T-helper 9 cell (primary cell): ENCODE measurements around the gene MCRS1.

ENCODE experiments used
- DNase-seq: peaks from one replicate; pipeline ENCODE4 v3.0.0-alpha.2; 2020

The MCRS1 gene

DNA sequence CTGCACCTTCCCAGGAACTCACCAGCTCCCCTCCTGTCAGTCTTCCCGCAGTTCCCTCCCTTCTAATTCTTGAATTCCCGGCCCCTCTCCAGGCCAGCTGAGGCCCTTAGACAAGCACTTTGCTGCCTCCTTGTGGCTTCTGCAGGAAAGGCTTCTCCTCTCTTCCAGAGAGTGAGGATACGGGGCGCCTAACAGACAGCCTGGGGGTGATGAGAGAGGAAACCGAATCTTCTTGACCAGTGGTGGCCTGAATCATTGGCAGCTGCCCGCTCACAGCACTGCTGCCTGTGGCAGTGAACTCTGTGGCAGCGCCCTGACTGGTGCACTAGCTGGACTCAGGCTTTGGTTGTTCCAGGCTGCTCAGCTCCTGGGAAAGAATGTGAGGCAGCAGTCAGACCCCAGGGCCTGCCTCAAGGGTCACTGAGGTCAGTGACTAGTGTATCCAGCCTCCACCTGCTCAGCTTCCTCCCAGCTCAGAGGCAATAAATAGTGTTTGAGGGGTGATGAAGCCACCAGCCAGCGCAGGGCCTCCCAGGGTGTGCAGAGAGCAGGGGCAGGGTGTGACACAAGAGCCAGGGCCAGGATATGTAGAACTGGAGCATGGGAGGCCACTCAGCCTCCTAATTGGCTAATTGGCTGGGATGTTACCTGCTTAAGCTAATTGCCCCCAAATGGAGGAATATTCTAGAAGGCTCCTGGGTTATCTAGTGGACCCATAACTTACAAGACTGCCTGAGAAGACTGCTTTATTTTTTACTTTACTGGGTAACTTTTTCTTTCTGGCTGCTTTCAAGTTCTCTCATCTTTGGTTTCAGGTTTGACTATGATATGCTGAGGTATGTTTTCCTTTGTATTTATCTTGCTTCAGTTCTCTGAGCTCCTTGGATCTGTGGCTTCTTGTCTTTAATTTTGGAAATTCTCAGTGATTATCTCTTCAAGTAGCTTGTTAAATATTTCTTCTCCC lies 12.9 kb upstream of the MCRS1 start:
- peak; percentile 40 for DNase-seq

DNA sequence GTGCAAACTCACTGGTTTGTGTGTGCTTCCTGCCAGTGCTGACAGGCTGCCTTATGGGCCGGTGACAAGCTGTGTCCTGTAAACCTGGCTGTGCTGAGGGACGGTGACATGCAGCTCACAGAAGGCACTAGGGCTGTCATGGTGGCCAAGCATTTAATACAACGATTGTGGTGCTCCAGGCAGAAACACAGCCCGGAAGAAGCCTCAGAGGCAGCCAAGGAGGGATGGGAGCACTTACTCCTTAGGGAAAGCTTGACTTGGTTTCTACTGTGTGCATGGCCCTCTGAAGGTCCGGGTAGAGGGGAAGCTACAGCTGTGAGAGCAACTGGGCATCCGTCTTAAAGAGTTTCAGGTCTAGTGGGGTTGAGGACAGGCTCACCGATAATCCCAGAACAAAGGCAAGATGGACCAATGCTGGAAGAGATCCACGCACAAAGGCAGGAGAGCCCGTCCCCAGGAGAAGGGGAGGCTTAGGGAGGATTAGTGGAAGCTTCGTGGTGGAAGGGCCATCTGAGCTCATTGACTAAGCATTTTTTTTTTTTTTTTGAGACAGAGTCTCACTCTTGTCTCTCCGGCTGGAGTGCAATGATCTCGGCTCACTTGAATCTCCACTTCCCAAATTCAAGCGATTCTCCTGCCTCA lies 10.7 kb upstream of the MCRS1 start:
- no peak for DNase-seq

DNA sequence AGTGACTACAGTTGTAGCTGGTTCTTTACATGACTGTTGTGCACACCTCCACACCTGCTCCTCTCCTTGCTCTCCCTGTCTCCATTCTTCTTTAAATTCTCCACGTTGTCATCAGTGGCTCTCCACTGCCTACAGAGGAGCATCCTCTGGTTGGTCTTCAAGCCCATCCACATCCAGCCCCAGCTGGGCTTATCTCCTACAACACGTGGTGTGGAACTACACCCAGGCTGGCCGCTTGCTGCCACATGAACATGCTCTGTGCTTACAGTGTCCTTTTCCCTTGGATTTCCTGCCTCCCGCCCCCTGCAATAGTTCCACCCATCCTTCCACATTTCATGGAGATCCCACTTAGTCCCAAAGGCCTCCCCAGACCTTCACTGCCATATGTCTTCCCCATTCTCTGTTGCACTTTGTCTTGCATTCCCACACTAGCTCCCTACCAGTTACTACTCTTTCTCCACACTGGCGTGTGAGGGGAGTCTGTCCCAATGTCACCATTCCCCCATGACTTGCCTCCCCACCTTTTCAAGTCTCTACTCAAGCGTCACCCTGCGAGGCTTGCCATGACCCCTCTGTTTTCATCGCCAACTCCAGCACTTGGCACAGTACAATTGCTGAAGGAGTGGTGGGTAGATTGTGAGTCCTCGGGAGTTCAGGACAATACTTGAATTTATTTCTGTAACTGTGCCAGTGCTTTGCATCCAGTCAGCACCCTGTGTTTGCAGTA lies 9.8 kb upstream of the MCRS1 start:
- DNase-seq = no peak

DNA sequence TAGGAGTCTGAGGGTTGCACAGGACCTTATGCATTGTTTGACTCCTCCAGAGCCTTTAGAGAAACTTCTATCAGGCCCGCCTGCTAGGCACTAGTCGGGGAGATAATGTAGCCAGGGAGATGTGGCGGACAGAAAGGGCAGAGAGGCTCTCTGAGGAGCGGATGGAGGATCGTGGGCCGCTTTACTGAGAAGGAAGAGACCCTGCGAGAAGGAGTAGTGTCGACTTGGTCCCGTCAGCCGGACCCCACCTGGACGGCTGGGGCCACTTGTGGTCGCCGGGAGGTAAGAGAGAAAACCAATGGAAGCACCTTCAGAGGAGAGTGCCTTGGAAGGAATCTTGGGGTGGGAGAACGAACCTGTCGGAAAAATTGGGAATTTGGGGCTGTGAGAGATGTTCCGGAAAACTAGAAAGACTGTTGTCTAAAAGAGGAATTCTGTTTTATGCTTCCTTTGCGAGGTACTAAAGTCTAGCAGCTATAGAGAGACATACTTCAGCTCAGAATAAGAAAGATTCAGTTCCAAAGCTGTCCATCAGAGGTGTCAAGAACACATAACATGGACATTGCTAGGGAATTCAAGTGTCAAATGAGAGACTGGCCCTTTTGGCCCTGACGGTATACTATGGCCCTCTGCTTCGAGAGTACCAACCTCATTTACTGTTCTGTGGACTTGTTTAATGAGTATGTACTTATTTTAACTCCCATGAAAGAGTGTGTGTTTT lies 660 bp upstream of the MCRS1 start:
- DNase-seq = no peak

DNA sequence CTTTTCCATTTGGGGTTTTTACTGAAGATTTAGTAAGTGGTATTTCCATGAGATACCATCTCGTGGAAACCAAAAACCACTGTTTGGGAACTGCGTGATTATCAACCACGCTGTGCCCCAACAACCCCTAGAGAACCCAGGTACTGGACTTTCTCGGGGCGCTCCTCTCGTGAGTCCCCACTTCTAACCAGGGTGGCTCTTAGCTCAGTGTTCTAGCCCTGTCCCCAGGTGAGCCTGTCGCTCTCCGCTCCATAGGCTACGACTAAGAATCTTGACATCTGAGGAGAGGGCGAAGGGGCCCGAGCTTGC lies 686 bp downstream of the MCRS1 start:
- DNase-seq = no peak

DNA sequence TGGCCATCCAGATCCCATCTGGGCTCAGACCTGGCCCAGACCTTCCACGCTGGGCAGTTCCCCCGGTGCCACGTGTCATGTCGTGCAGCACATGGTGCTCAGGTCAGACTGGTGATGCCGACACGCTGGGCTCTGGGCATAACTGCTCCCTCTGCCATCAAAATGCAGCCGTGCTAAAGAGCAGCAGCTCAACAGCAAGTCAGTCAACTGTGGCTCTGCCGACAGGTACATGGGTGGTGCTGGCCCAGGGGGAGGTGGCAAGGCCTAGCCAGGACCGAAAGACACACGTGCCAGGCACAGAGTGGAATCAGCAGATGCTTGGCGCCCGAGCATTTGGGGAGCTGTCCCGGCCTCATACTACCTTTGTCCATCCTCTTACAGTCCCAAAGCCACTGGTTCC lies 1.6 kb downstream of the MCRS1 start:
- no peak for DNase-seq

DNA sequence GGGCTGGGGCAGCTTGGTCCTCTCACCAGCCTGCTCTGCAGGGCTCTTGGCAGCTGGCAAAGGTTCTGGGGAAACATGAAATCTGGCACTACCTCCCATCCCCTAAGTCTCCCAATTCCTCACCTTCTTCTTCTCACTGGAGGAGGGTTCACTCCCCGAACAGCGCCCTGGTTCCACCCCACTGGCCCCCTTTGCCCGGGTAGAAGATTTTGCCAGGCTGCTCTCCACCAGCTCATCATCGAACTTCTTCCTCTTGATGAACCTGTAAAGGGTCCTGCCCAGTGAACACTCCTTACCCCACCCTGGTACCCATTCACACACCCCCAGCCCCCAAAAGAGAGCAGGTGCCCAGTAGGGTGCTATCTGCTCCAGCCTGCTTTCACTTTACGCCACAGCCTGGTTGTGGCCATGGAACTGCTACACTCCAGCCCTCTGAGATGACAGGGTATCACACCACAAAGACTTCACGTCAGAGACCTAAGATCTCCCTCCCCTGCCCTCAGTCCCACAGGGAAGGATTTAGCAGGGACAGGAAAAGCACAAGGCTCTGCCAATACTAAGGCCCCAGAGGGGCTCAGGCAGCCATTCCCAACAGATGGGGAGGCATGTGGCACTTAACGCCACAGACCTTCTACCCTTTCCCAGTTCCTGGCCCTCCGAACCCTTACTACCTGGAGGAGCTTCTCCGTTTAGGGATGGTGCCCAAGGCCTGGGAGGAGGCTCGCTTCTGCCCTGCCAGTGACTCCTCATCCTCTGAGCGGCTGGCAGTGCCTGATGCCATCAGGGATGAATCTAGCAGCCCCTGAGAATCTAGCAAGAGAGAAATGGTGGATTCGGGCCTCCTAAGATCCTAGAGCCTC lies 2.3 kb downstream of the MCRS1 start:
- DNase-seq = no peak

DNA sequence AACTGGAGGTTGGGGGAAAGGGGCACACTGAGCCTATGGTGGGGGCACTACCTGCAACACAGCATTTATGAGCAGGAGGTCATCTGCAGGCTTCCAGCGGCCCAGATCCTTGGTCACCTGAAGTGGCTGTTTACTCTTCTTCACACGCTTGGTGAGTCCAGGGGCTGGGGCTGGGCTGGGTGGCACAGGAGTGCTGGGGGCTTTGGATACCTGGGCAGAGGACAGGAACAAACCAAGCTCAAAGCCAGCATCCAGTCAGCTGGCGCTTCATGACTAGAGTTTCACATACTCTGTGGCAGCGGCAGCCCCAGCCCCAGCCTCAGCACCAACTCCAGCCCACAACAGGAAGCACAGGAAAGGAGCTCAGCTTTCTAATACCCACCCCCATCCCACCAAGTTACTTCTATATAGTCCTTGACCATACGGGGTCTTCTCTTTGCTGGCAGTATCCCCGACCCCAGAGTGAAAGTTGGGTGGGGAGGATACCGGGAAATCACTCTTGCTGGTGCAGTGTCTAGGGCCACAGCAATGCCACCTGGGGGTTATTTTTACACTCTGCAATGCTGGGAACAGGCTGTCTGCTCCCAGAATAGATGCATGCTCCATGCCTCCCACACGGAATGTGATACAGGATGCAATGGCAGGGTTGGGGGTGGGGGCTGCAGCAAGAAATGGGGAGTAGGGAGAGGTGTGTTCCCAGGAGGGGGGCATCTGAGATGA lies 3.1 kb downstream of the MCRS1 start:
- DNase-seq = no peak

DNA sequence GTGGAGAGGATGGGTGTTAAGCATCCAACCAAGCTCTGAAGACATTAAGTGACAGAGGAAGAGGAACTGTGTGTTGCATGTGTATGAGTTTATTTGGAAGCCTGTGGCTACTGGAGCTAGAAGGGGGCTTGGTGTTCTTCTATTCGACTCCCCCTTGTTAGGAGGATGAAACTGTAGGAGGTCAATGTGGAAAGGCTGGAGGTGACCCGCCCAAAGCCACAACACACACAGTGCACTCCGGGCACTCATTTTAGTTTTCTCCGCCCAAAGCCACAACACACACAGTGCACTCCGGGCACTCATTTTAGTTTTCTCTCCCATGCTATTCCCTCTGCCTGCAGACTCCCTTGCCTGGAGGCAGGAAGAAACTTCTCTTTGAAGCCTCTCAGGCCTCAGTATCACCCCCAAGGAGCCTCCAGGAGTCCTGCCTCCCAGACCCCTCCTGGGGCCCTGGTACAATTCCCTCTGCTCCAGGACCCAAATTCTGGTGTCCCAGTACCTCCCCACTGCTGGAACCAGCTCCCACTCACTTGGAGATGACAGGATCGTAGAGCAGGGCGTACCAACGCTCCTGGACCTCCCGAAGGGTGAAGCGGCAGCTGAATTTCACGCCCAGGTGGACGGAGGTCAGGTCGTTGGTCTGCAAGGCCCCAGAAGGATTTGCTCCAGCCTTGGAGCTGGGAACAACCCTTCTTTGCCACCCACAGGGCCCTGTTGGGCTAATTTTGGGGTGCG lies 3.8 kb downstream of the MCRS1 start:
- no peak for DNase-seq

DNA sequence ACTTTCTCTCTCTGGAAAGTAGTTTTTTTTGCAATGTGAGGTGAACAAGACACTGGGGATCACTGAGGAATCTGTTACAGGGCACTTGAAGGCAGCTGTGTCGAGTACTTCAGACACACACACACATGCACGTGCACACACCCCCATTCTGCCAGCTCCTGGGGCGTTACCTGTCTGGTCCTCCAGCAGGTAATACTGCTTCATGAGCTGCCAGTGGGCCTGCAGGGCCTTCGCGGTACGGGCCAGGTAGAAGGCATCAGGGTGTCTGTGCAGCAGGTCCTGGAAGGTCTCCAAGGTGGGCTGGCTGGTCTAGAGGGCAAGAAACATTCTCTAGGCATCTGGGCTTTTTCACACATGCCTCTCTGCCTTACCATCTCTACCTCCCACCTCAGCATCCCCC lies 5.1 kb downstream of the MCRS1 start:
- no peak for DNase-seq

DNA sequence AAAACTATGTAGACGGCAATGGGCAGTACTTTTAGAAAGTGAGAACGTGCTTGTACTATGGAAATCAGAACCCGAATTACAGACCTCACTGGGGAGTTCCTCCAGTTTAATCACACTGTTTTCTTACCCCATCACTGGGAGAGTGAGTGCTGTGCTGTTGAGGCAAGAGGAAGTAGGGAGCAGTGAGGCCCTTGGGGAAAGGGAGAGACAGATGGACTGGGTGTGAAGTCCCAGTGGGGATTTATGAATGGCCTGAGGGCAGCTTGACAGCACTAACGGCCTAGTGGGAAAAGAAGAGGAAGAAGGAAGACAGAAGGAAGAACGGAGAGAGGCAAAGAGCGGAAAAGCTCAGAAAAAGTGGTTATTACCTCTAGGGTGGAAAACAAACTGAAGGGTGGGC lies 5.7 kb downstream of the MCRS1 start:
- no peak for DNase-seq

DNA sequence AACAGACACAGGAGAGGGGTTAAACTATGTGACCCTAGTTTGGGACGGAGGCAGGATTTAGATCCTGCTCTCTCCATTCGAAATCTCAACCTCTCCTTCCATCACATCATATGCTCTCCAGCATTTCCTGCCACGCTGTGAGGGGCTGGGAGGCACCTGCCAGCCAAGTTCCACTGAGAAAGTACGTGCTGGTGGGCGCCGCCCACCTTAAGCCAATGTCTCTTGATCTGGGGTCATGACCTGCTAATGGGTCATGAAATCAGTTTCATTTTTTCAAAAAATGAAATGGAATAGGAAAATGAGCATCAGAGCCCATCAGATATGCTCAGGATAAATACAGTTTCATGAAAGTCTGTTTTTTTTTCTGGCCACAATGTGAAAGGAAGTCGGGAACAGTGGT lies 7.2 kb downstream of the MCRS1 start:
- DNase-seq = no peak

DNA sequence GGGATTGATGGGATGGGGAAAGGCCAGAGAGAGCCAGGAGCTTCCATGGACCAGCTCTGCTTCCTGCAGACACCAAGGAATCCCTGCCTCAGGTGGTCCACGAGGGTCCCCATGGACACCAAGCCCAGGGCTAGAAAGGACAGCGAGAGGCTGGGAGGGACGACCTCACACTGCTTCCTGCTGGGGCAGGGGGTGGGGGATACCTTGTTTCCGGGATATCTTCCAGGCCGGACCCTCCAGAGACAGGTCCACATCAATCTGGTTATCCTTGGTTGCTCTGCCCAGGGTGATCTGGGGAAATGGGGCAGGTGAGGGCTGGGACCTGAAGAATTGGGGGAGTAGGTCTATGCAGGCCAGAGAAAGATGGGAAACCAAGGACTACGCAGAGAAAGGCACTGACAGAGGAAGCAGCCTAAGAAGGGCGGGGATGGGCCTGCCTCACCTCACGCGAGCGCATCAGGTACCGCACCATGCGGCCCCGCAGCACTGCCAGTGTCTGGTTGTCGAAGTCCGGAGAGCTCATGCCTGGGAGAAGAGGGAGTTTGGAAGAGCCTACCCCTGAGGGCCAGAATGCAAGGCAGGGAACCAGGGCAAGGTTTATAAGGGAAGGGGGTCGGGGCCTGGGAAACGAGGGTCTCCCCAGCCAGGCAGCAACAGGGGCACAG lies 8.8 kb downstream of the MCRS1 start:
- no peak for DNase-seq

DNA sequence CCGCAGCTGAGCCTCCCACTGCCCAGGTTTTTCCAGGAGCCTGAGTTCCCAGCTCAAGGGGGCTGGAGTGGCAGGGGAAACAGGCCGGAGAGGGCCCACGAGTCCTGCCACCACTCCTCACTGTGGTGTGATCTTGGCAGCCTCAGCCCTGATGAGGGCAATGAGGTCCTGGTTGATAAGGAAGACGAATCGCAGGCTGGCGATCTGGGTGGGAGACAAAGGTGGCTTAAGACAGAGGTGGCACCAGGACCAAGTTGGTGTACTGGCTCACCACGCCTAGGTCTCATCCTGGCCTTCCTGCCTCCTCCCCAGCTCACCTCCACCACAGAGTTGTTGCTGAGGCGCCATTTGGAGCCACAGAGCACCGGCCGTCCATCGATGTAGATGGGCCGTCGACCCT lies 9.4 kb downstream of the MCRS1 start:
- DNase-seq = no peak

DNA sequence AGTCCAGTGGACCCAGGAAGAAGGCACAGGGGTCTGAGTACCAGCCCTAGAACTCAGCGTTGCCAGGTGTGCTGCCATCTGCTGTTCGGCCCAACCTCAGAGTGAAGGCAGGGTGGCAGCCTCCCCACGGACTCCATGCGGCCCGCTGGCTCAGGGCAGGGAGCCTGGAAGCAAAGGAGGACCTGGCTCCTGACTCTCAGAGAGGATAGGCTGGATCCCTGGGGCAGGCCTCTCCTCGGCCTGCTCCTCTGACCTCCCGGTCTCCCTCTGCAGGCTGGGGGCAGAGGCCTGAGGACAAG lies 10.1 kb downstream of the MCRS1 start:
- DNase-seq = no peak

DNA sequence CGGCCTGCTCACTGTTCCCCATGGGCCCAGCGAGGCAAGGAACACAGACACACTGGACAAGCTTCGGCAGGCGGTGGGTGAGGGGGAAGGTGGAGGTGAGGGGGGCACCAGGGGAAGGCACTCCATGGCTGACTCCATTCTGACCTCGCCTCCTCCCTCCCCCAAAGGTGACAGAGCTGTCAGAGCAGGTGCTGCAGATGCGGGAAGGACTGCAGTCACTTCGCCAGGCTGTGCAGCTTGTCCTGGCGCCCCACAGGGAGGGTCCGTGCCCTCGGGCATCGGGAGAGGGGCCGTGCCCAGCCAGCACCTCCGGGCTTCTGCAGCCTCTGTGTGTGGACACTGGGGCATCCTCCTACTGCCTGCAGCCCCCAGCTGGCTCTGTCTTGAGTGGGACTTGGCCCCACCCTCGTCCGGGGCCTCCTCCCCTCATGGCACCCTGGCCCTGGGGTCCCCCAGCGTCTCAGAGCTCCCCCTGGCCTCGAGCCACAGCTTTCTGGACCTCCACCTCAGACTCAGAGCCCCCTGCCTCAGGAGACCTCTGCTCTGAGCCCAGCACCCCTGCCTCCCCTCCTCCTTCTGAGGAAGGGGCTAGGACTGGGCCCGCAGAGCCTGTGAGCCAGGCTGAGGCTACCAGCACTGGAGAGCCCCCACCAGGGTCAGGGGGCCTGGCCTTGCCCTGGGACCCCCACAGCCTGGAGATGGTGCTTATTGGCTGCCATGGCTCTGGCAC lies 10.6 kb downstream of the MCRS1 start:
- no peak for DNase-seq

DNA sequence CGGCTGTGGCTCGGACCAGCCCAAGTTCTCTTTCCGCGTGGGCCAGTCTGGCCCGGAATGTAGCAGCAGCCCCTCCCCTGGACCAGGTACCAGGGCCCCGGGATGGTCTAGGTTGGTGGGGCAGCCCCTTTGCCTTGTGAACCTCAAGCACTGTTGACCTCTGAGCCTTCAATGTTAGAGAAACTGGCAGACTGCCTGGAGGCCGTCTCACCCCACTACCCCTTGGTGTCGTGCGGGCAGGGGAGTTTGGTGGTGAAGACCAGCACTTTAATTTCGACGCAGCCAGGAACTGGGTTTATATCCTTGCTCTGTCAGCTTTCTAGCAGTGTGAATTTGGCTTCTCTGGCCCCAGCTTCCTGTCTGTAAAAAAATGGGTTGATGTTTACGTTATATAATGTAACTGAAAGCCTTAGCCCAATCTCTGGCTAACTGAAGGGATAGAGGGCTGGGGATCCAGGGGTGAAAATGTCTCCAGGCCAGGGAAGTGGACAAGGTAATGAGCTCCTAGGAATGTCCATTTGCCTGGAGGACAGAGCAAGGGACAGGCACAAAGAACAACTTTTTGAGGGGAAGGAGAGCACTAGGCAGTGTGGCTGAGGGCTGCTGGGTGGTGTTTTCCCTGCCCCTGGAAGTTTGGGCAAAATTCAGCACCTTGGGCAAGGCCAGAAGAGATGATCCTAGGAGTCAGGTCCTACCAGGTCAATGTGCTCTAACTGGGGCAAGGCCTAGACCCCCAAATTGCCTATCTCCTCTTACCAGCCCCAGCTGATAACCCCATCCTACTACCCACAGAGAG lies 11.4 kb downstream of the MCRS1 start:
- no peak for DNase-seq

DNA sequence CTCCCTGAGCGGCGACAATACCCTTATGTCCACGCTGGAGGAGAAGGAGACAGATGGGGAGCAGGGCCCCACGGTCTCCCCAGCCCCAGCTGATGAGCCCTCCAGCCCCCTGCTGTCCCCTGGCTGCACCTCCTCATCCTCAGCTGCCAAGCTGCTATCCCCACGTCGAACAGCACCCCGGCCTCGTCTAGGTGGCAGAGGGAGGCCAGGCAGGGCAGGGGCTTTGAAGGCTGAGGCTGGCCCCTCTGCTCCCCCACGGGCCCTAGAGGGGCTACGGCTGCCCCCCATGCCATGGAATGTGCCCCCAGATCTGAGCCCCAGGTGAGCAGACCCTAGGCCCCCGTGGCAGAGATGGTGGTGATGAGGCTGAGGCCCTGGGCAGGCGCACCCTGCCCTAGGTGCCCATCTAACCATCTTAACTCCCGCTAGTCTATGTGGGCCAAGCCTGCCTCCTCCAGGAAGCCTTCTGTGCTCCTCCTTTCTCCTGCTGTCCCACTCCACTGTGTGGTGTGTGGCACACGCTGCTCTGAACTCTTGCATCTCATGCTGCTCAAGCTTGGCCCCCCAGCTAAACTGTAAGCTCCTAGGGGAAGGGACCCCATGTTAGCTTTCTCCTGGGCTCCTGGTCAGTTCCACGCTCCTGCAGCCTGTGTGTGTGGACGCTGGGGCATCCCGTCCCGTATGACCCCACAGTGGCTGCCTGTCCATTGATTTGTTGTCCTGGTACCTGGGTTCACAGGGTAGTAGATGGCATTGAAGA lies 12.1 kb downstream of the MCRS1 start:
- DNase-seq = no peak
